GM23338 (cell line): Measurements from ENCODE around the gene ZNF816. TPM values are rescaled to one million over a fixed set of nuclear protein-coding genes. Genes with fewer than 3 reads are reported as not detected.

ENCODE experiments used
- ATAC-seq: fragments of 200-7000 bp; cut with Tn5 transposase; 3 replicates; pipeline ENCODE4 v1.9.1; 2020
- DNase-seq: peaks from one replicate; pipeline ENCODE4 v3.0.0-alpha.2; 2015; ENCODE audit warnings: low spot score
- H2AFZ ChIP-seq: fragments of 200-600 bp; sonication (generic); 2 replicates; pipeline ENCODE4 v1.8.0; 2016; ENCODE audit warnings: antibody characterized with exemption, mild to moderate bottlenecking, moderate library complexity
- H3F3A ChIP-seq: fragments of 200-600 bp; sonication (generic); replicated peaks from 2 replicates; pipeline ENCODE4 v1.8.0; 2017; ENCODE audit warnings: antibody characterized with exemption, mixed run types, low read depth
- H3K27ac ChIP-seq: fragments of 200-600 bp; sonication (generic); 2 replicates; pipeline ENCODE4 v1.6.1; 2016; ENCODE audit warnings: low read depth
- H3K27me3 ChIP-seq: fragments of 200-600 bp; sonication (generic); 2 replicates; pipeline ENCODE4 v1.8.0; 2016; ENCODE audit warnings: mild to moderate bottlenecking, mixed run types, moderate library complexity; ENCODE audit not compliant: insufficient read depth
- H3K36me3 ChIP-seq: fragments of 200-600 bp; sonication (generic); 2 replicates; pipeline ENCODE4 v1.8.0; 2016; ENCODE audit warnings: mild to moderate bottlenecking; ENCODE audit not compliant: insufficient read depth
- H3K4me1 ChIP-seq: fragments of 200-600 bp; sonication (generic); 2 replicates; pipeline ENCODE4 v1.8.0; 2016; ENCODE audit warnings: mild to moderate bottlenecking, moderate library complexity; ENCODE audit not compliant: insufficient read depth
- H3K4me2 ChIP-seq: fragments of 200-600 bp; sonication (generic); 2 replicates; pipeline ENCODE4 v1.7.1; 2017; ENCODE audit warnings: mixed run types
- H3K4me3 ChIP-seq: fragments of 200-600 bp; sonication (generic); 2 replicates; pipeline ENCODE4 v1.6.1; 2016; ENCODE audit warnings: mixed run types
- H3K79me2 ChIP-seq: fragments of 200-600 bp; sonication (generic); replicated peaks from 2 replicates; pipeline ENCODE4 v1.8.0; 2017; ENCODE audit warnings: mild to moderate bottlenecking; ENCODE audit not compliant: insufficient read depth
- H3K9me2 ChIP-seq: fragments of 200-600 bp; sonication (generic); 2 replicates; pipeline ENCODE4 v1.8.0; 2017; ENCODE audit not compliant: insufficient read depth
- H4K20me1 ChIP-seq: fragments of 200-600 bp; sonication (generic); replicated peaks from 2 replicates; pipeline ENCODE4 v1.8.0; 2017; ENCODE audit warnings: mild to moderate bottlenecking; ENCODE audit not compliant: insufficient read depth
- H3K27ac Mint-ChIP-seq: 2 replicates; pipeline ENCODE4 v1.8.0; 2020; ENCODE audit warnings: inconsistent platforms, mild to moderate bottlenecking, moderate library complexity, mixed read lengths
- H3K27me3 Mint-ChIP-seq: 3 replicates; pipeline ENCODE4 v1.8.0; 2022; ENCODE audit warnings: low read depth, mild to moderate bottlenecking, moderate library complexity, mixed read lengths, inconsistent platforms; ENCODE audit not compliant: insufficient read depth, poor library complexity
- H3K36me3 Mint-ChIP-seq: 3 replicates; pipeline ENCODE4 v1.8.0; 2021; ENCODE audit warnings: low read depth, mild to moderate bottlenecking, inconsistent platforms, moderate library complexity, mixed read lengths
- H3K4me1 Mint-ChIP-seq: 3 replicates; pipeline ENCODE4 v1.8.0; 2020; ENCODE audit warnings: mild to moderate bottlenecking, inconsistent platforms, mixed read lengths
- H3K4me3 Mint-ChIP-seq: 3 replicates; pipeline ENCODE4 v1.8.0; 2021; ENCODE audit warnings: moderate library complexity, mild to moderate bottlenecking, inconsistent platforms, mixed read lengths
- H3K9me3 Mint-ChIP-seq: 3 replicates; pipeline ENCODE4 v1.8.0; 2020; ENCODE audit warnings: moderate library complexity, mild to moderate bottlenecking, inconsistent platforms, mixed read lengths
- CTCF ChIP-seq, 2 experiments: fragments of 200-600 bp in 1 of 2; sonication (generic) in 1 of 2; conservative IDR thresholded peaks; 2 replicates each; pipeline versions ENCODE4 v1.5.1 to v1.6.1; 2016 to 2017; ENCODE audit warnings: antibody characterized with exemption in 2 of 2, low read depth in 2 of 2, mild to moderate bottlenecking in 2 of 2, moderate library complexity in 1 of 2
- EZH2 ChIP-seq: fragments of 200-600 bp; sonication (generic); IDR thresholded peaks from one replicate; pipeline ENCODE4 v1.8.0; 2017; ENCODE audit warnings: antibody characterized with exemption, mild to moderate bottlenecking, low read depth; ENCODE audit not compliant: unreplicated experiment
- EZH2phosphoT487 ChIP-seq: fragments of 200-600 bp; sonication (generic); IDR thresholded peaks from one replicate; pipeline ENCODE4 v1.8.1; 2018; ENCODE audit warnings: antibody characterized with exemption; ENCODE audit not compliant: unreplicated experiment
- ZNF114 ChIP-seq: fragments of 250-450 bp; sonication (Bioruptor Pico); IDR thresholded peaks from 2 replicates; pipeline ENCODE4 v1.5.0; 2020; ENCODE audit warnings: mild to moderate bottlenecking, moderate library complexity
- ZNF331 ChIP-seq: fragments of 250-450 bp; sonication (Bioruptor Pico); IDR thresholded peaks from 2 replicates; pipeline ENCODE4 v1.5.0; 2020; ENCODE audit warnings: low read depth, mild to moderate bottlenecking, moderate library complexity
- ZNF462 ChIP-seq: fragments of 250-450 bp; sonication (Bioruptor Pico); IDR thresholded peaks from 2 replicates; pipeline ENCODE4 v1.5.0; 2020; ENCODE audit warnings: mild to moderate bottlenecking, moderate library complexity
- polyA plus RNA-seq: library from polyadenylated mRNA; unstranded; fragments of >200 nt; fragmentation: Nextera tagmentation; extraction: Ambion mirVana; gene quantifications from 2 replicates; pipeline ENCODE4 v1.2.1, GENCODE V29; 2016
- total RNA-seq: library from RNA; depleted of rRNA; stranded (reverse); fragments of >200 nt; shearing (Covaris generic); gene quantifications from 2 replicates; pipeline ENCODE4 v1.2.3, GENCODE V29; 2014

Gene ZNF816
- total and polyA plus RNA-seq, 2 experiments from 2014 or later, result 7.0 to 9.5 TPM

GRCh38 chr19:52963247-52963618, 552 bp upstream of the ZNF816 start:
- peak; percentile 57 for ATAC-seq
- Histone ChIP-seq H3K79me2 (peaks cover 28% of the 10 kb centered on the region), H3K27ac (peak overlapping the region; percentile 75), H2AFZ (peak overlapping the region; percentile 82), H3K9me2 (no peaks in the 10 kb centered on the region), H3F3A (no peaks in the 10 kb centered on the region; the same call in 1 of the 2 replicates), H3K4me2 (peak overlapping the region; percentile 85), H4K20me1 (peaks cover 5% of the 10 kb centered on the region; the same call in 1 of the 2 replicates), H3K4me1 (peaks cover 17% of the 10 kb centered on the region), H3K36me3 (peaks cover 5% of the 10 kb centered on the region; the same call in 1 of the 2 replicates), H3K27me3 (no peaks in the 10 kb centered on the region), H3K4me3 (peak overlapping the region; percentile 86)
- Mint-ChIP-seq H3K36me3 (peaks cover 9% of the 10 kb centered on the region; the same call in 2 of the 3 replicates), H3K4me1 (peaks cover 17% of the 10 kb centered on the region), H3K27me3 (no peaks in the 10 kb centered on the region), H3K4me3 (peak overlapping the region; percentile 98), H3K9me3 (peaks cover 8% of the 10 kb centered on the region), H3K27ac (peak overlapping the region; percentile 91)
- DNase-seq, result peak; percentile 53
- TF ChIP-seq ZNF462 (CRISPR knock-in tag) (no peak), EZH2phosphoT487 (no peak), EZH2 (no peak), CTCF (conservative IDR thresholded peaks at IDR 0.05; ENCODE audit: low read depth in 2 of 2) (peak in 1 of 2 experiments; percentile 40; a peak in 2 of 4 replicates), ZNF331 (CRISPR knock-in tag) (no peak), ZNF114 (CRISPR knock-in tag) (no peak)
